GM21390 (cell line): ENCODE results near the gene TLR9.
"Not testable (repeated sequence)": the region's sequence is repeated elsewhere in the genome, so short reads cannot be mapped to it uniquely, and the experiment has no call there.

Experiments
- ATAC-seq: cut with Tn5 transposase; IDR thresholded peaks from one replicate; pipeline ENCODE4 v1.9.1; 2021; ENCODE audit not compliant: unreplicated experiment

TLR9 gene

DNA sequence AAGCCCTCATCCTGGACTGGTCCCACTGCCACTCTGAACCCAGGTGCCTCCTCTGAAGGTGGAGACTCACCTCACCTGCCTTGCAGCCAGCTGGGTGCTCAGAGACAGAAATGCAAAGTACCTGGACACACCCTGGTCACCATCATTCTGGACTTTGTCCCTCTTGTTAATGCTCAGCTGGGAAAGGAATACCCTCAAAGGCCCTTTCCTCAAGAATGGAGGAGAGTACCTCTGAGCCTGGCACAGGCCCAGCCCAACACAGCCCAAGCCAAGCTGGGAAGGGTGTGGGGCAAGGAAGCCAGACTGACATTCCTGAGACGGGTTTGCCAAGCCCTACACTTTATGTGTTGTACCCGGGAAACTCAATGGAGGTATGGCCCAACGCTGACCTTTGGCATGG is 28.5 kb downstream of the TLR9 start:
- no peak for ATAC-seq

DNA sequence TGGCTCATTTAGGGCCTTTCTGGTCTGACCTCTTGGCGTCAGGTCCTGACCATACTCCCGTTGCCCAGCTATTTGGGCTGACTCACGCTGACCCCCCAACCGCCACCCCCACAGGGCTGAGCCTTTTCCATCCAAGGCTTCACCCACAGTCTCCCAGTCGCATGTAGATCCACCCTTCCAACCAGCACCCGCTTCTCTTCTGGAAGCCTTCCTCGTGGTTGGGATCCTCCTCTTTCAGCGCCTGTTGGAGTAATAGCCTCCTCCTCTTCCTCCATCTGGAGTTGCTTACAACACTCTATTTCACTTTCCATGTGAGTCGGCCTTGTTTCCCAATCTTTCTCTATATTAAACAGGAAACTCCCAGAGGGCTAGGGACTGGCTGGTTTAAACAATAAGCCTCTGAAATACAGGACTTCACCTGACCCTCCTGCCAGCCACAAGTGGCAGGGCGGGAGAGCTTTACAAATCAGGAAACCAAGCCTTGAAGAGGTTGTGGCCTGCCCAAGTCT is 29.6 kb downstream of the TLR9 start:
- no peak for ATAC-seq

DNA sequence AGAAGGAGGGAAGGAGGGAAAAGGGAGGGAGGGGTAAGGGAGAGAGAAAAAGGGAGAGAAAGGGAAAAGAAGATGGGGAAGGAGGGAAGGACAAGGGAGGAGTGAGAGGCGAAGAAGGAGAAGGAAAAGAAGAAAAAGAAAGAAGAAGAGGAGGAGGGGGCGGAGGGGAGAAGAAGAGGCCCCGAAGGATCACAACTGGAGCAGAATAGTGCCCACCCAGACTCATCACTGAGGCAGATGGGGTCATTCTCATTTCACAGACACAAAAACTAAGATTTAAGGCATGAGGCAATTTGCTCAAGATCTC is 30.2 kb downstream of the TLR9 start:
- no peak for ATAC-seq

DNA sequence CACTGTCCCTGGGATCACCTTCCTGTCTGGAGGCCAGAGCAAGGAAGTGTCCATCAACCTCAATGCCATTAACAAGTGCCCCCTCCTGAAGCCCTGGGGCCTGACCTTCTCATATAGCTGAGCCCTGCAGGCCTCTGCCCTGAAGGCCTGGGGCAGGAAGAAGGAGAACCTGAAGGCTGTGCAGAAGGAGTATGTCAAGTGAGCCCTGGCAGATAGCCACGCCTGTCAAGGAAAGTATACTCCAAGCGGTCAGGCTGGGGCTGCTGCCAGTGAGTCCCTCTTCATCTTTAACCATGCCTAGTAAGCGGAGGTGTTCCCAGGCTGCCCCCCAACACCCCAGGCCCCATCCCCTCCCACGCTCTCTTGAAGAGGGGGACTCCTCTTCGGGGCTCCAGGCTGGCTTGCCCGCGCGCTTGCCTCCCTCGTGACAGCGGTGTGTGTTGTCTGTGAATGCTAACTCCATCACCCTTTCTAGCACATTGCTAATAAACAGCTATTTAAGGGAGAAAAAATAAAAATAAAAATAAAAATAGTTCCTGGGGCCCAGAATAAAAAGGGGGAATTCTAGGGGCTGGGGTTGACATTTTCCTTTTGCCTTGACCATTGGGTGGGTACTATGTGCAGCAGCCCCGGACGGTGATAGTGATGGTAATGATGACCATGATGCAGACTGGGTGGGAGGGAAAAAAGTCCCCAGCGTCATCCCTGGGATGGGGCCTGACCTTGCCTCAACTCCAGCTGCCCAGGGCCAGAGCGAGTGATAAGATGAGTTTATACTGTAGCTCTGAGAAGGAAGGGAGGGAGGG is 30.8 kb downstream of the TLR9 start:
- ATAC-seq, result no peak

DNA sequence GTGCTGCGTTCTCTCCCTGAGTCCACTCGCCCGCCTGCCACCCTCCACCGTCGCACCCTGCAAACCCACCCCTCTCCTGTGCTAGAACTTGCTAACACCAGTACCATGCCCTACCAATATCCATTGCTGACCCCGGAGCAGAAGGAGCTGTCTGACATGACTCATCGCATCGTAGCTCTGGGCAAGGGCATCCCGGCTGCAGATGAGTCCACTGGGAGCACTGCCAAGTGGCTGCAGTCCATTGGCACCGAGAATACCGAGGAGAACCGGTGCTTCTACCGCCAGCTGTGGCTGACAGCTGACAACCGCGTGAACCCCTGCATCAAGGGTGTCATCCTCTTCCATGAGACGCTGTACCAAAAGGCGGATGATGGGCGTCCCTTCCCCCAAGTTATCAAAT is 32.4 kb downstream of the TLR9 start:
- no peak for ATAC-seq

DNA sequence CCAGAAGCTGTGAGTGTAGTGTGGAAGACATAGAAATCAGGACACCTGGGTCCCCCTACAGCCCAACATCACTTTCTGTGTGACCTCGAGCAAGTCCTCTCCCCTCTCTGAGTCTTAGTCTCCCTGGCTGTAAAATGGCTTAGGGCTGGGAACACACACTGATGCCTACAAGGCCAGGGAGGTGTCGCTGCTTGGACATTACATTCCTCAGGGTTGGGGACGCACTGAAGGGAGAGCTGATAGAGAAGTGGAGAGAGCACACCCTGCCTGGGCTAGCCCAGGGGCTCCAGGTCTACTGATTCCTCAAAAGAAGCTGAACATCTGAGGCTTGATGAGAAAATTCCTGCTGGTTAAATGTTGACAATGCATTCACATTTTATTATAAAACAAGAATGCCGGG is 33.8 kb downstream of the TLR9 start:
- no peak for ATAC-seq

DNA sequence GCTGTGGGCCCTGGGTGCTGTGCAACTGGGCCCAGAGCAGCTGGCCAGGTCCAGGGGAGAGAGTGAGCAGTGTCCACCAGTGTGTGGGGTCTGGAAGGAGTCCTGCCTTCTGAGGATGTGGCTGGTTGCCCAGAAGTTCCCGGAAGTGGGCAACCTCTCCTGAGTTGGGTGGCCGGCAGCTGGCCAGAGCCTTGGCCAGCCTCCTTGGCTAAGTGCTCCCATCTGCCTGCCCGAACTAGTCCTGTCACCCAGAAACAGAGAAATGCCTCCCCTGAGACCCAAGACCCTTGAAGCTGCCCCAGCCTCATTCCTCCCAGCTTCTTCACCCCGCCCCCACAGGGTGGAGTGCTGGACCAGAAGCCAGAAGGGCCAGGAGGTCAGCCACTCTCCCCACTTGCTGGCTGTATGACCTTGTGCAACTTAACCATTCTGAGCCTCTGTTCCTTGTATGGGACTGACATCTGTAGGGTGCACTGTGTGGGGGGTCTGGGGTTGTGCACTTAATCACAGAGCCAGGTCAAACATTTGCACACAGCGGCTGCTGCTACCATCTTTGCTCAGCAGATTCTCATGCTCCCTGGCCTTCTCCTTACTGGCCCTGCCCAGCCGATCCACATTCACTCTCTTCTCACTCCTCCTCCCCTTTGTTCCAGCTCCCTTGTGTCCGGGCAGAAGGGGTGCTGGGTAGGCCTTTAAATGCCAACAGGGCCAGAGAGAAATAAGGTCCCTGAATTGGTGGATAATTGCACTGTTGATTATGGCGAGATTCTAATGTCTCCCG is 35.0 kb downstream of the TLR9 start:
- no peak for ATAC-seq

DNA sequence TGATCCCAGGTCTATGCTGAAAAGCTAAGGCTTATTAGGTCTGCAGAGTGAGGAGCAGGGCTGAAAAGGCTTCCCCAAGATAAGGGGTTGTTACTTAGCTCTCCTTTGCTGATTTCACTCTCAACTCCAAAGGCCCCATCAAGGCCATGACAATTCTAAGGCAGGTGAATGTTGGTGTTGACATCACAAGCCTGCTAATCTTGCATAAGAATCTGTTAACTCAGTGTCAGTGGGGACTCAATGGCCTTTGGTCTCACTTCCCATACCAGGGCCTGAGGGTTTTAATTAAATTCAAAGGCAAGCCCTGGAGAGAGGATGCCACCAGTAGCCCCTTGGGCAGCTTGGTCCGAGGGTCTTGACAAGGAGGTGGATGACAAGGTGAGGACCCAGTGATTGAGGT is 36.9 kb downstream of the TLR9 start:
- no peak for ATAC-seq

DNA sequence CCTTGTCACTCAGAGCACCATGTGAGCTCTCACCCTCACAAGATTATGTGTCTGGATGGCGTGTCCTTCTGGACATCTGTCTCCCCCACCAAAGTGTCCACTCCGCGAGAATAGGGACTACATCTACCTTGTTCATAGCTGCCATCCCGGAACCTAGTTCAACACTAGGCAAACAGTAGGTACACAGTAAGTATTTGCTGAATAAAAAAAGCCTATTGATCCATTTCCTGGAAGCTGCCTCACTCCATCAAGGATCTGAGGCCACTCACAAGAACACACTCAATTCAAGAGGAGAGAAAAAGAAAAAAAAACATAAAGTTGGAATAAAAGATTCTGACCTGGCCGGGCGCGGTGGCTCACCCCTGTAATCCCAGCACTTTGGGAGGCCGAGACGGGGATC is 38.7 kb downstream of the TLR9 start:
- no peak for ATAC-seq

DNA sequence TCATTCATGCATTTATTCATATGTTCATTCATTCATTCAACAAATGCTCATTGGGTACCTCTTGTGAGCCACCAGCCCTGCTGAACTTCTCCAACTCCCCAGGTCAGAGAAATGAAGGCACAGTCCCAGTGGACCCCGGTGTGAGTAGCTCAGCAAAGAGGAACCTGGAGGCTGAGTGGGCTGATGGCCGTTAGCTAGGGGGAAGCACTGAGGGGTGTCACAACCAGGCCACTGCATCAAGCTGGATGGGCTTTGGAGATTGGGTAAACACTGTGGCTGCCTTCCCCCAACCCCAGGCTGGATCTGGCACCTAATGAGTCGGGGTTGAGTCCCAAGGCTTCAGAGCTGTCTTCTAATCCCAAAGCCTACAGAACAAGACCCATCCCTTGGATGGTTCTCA is 39.6 kb downstream of the TLR9 start:
- no peak for ATAC-seq

DNA sequence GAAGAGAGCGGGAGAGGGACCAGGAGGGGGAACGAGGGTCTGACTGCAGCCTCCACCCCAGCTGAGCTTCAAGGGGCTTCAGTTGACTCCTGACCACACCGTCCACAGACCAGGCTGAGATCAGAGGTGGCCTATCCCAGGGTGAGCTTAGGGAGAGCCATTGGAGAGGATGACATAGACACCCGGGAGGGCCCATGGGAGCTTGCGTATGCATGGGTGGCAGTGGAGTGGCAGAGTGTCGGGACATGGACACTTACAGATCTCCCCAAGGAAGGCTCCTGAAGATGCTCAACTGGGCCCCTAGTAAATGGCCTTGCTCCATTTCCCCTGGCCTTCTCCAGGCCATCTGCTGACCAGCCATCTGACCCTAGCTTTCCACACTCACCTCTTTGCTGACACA is 40.1 kb downstream of the TLR9 start:
- no peak for ATAC-seq

DNA sequence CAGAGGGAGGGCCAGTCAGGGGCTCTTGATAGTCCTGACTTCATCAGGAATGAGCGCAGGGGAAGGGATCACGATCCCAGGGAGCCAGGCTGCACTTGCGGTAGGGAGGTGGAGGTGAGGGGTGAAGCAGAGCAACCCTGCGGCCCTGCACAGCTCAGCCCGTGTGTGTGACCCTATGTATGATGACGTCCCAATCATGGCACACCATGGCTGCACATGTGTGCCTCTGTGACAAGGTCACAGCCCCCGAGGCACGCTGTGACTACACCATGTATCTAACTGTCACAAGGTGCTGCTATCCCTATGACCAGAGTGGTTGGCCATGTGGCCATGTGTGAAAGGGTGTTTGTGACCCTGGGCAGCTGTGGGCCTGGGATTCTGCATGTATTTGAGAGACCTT is 40.8 kb downstream of the TLR9 start:
- ATAC-seq, result no peak

DNA sequence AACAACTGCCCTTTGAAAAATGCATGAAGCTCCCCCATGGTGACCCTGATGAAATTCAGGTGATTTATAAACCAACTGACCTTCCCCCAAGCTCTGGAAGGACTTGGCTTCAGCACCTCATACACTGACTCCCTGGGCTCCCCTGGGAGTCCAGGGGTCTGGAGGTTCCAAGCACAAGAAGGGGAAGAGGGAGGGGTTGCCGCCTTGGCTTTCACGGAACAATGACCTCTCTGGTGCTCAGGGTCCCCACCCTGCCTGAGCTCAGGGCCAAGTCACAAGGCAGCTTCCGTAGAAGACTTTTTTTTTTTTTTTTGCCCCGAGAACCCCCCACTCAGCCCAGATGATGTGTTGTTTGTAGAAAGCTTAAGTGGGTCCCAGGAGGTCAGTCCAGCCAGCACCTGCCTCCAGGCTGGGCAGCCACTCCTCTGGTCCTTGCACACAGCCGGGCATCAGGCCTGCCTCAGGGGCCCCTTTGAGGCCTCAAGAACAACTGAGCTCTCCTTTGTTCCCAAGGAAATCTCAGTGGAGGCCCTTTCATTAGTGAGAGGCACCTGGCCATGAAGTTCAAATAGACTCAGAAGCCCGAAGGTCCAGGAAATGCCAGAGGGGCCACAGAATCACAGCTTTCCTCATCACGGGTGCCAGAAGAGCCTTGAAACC is 41.5 kb downstream of the TLR9 start:
- no peak for ATAC-seq

DNA sequence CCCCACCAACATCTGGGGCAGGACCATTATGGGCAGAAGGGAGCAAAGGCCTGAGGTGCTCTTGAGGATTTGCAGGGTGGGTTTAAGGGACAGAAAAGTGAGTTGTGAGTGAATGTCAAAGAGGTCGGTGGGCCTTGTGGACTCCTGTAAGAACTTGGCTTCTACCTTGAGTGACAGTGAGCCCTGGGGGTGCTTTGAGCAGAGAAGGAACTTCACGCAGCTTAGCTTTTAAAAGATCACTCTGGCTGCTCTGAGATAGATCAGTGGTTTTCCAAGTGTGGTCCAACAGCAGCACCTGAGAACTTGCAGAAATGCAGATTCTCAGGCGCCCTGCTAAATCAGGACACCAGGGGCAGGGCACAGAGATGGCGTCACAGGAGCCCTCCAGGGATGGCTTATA is 42.8 kb downstream of the TLR9 start:
- no peak for ATAC-seq

DNA sequence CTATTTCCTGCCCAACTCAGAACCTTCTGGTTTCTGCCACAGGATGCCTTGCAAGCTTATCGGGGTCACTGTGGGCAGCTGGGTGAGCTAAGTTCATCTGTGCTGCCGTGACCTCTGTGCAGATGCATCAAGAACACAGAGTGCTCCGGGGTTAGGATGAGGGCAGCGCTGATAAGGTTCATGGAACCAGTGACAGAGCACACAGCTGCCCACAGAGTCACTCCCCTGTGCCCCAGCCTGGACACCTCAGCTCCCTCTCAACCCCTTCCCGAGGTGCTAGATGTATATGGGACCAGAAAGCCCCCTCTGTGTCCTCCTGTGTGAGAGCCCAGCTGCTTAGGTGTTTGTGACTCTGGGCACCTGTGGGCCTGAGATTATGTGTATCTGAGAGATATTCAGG is 43.2 kb downstream of the TLR9 start:
- no peak for ATAC-seq

DNA sequence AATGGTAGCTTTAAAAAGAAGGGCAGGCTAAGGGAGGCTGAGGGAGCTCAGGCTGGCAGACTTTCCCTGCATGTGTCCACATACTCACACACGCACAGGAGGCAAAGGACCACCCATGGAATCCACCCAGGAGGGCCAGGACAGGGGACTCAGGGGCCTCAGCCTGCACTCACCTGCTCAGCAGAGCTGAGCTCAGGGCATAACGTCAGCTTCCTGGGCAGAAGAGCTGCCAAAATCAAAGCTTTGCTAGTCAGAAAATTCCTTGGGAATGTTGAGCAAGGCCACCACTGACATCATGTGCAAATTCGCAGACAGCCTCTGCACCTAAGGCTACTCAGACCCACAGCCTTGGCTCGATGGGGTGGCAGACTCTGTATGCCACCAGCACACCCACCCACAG is 43.9 kb downstream of the TLR9 start:
- ATAC-seq, result no peak

DNA sequence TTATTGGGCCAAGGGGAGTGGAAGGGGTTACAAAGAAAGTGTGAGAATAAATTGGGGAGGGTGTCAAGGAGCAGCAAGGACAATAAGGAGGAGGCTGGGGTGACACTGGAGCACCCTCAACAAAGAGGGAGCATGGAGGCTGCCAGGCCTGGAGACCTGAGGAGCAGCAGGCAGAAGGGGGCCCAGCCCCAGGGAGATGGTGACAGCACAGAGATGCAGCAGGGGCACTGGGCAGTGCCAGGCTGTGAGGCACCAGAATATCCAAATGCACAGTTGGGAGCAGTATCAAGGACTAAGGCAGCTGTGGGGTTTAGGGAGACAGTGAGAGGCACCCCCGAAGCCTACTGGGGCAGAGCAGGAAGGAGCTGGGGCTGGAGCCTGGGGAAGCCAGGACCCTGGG is 46.9 kb downstream of the TLR9 start:
- ATAC-seq, result no peak

DNA sequence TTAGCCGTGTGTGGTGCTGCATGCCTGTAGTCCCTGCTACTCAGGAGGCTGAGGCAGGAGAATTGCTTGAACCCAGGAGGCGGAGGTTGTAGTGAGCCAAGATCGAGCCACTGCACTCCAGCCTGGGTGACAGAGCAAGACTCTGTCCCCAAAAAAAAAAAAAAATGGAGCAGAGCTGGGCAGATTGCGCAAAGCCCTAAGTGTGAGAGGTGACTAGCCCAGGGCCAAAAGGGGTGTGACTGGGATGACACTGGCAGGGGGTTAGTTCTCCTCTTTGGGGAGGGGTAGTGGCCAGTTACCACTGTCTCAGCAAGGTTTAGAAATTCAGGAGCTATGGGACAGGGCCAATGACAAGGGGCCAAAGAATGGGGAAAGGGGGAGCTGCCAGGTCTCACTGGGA is 47.3 kb downstream of the TLR9 start:
- ATAC-seq, result not testable (repeated sequence)

DNA sequence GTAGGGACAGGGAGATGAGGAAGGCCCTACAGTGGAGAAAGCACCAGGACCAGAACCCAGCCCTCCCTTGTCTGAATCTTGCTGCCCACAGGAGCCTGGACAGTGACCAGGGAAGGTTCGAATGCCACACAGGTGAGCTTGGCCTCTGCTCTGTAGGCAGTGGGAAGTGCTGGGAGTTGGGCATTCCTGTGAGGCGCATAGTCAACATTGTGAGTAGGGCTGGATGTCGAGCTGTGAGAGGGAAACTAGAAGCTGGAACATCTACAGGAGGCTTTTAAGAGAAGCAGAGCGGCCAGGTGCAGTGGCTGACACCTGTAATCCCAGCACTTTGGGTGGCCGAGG is 47.8 kb downstream of the TLR9 start:
- ATAC-seq, result no peak

DNA sequence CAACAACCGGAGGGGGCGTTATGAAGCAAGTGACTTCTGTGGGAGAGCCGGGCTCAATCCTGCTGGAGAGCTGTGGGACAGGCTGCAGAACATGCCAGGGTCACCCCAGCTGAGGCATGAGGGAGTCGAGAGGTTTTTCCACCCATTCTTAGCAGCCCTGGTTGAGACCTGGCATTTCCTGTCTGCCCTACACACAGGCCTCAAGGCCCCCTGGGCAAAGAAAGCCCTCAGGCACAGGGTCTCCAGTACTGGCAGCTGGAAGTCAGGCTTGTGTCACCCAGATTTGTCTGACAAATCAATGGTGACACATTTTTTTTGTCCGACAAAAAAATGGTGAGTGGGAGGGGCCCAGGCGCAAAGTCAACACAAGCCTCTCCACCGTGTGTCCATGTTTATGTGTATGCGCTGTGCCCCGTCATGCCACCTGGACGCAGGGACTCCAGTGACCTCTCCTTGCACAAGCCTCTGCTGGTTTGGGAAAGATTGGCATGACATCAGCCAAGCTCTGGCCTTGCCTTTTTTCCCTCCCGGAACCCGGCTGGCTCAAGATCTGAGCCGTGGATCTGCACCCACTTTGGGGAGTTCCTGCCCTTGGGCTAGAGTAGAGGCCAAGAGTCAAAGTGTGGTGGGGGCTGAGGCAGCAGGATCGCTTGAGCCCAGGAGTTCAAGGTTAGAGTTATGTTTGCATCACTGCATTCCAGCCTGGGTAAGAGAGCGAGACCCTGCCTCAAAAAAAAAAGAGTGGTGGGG is 48.3 kb downstream of the TLR9 start:
- no peak for ATAC-seq

DNA sequence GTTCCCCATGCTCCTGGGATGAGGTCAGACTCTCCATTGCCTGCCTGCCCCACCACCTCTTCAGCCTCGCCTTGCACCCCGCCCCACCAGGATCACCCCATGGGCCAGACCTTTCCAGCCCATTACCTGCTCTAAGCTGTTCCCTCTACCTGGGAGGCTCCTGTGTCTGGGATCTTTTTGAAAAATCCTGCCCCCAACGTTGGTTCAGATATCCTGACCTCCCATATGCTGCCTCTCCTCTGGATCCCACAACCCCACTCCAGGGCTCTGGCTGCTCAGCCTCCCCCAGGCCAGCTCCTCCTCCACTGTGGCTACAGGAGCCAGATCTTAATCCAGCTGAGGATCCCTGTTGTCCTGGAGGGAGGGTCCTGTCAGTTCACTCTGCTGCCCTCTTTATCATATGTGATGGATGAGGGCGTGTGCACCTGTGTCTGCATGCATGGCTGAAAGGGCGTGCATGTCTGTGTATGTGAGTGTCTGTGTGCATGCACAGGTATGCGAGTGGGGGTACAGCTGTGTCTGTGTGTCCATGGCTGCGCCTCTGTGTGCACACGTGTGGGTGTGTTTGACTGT is 49.2 kb downstream of the TLR9 start:
- no peak for ATAC-seq
